ENCODE data around the gene B3GNT7. TPM values are rescaled to one million over a fixed set of nuclear protein-coding genes. Genes with fewer than 3 reads are reported as not detected.

The B3GNT7 gene
- total and polyA plus RNA-seq, 2 experiments from 2014 or later, result 44.2 to 89.4 TPM

DNA sequence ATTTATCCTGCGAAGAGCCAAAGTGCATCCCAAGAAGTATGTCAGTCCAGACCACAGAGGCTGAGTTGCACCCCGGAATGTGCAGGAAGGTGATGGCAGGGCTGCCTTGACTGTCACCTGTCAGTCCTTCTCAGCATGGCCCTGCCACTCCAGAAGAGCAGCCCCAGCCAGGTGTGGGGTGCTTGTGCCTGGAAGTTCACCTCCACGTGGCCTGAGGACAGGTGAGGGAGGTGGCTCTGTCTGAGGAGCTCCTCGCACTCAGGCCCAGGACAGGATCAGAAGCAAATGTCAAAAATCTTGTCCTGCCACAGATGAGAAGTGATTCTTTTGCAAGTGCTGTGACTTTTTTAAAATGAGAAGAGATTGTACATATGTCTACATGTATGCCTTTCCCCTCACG is 31.4 kb upstream of the B3GNT7 start:
- Histone ChIP-seq H3K27me3 (ENCODE audit: insufficient read depth) (no peaks in the 10 kb centered on the region), H3K4me3 (no peak overlapping the region), H3K27ac (ENCODE audit: low read depth) (no peak overlapping the region), H3K4me1 (ENCODE audit: insufficient read depth) (peaks cover 22% of the 10 kb centered on the region), H3K9me2 (ENCODE audit: insufficient read depth) (no peaks in the 10 kb centered on the region), H3F3A (replicated peaks; ENCODE audit: low read depth) (peaks cover 10% of the 10 kb centered on the region), H3K79me2 (replicated peaks; ENCODE audit: insufficient read depth) (no peaks in the 10 kb centered on the region), H4K20me1 (replicated peaks; ENCODE audit: insufficient read depth) (no peaks in the 10 kb centered on the region), H3K4me2 (no peak overlapping the region), H3K36me3 (ENCODE audit: insufficient read depth) (no peaks in the 10 kb centered on the region), H2AFZ (no peak overlapping the region)
- peaks cover 5% of the 10 kb centered on the region for H3K36me3 Mint-ChIP-seq (ENCODE audit: low read depth)
- H3K9me3 Mint-ChIP-seq, result peaks cover 2% of the 10 kb centered on the region; the same call in 1 of the 3 replicates
- peaks cover 41% of the 10 kb centered on the region for H3K4me1 Mint-ChIP-seq
- H3K27me3 Mint-ChIP-seq (ENCODE audit: insufficient read depth, low read depth, poor library complexity), result peaks cover 11% of the 10 kb centered on the region
- no peak for DNase-seq (ENCODE audit: low spot score)
- no peak overlapping the region for H3K27ac Mint-ChIP-seq
- H3K4me3 Mint-ChIP-seq, result no peak overlapping the region
- no peak for ATAC-seq
- TF ChIP-seq ZNF114 (CRISPR knock-in tag; IDR thresholded peaks at IDR 0.05) (no peak), STAT1 (IDR thresholded peaks at IDR 0.05; ENCODE audit: unreplicated experiment) (no peak), EZH2phosphoT487 (IDR thresholded peaks at IDR 0.05; ENCODE audit: unreplicated experiment) (no peak), POLR2AphosphoS5 (IDR thresholded peaks at IDR 0.05; ENCODE audit: low read depth) (no peak), ZNF331 (CRISPR knock-in tag; IDR thresholded peaks at IDR 0.05; ENCODE audit: low read depth) (no peak), EZH2 (IDR thresholded peaks at IDR 0.05; ENCODE audit: low read depth, unreplicated experiment) (no peak), JUNB (IDR thresholded peaks at IDR 0.05; ENCODE audit: unreplicated experiment) (no peak), NANOG (IDR thresholded peaks at IDR 0.05; ENCODE audit: borderline replicate concordance) (no peak), CREB1 (CRISPR knock-in tag; IDR thresholded peaks at IDR 0.05; ENCODE audit: low read depth) (no peak)
- TF ChIP-seq, protein P1, sequence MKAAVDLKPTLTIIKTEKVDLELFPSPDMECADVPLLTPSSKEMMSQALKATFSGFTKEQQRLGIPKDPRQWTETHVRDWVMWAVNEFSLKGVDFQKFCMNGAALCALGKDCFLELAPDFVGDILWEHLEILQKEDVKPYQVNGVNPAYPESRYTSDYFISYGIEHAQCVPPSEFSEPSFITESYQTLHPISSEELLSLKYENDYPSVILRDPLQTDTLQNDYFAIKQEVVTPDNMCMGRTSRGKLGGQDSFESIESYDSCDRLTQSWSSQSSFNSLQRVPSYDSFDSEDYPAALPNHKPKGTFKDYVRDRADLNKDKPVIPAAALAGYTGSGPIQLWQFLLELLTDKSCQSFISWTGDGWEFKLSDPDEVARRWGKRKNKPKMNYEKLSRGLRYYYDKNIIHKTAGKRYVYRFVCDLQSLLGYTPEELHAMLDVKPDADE (IDR thresholded peaks at IDR 0.05), result no peak
- TF ChIP-seq, protein P2, sequence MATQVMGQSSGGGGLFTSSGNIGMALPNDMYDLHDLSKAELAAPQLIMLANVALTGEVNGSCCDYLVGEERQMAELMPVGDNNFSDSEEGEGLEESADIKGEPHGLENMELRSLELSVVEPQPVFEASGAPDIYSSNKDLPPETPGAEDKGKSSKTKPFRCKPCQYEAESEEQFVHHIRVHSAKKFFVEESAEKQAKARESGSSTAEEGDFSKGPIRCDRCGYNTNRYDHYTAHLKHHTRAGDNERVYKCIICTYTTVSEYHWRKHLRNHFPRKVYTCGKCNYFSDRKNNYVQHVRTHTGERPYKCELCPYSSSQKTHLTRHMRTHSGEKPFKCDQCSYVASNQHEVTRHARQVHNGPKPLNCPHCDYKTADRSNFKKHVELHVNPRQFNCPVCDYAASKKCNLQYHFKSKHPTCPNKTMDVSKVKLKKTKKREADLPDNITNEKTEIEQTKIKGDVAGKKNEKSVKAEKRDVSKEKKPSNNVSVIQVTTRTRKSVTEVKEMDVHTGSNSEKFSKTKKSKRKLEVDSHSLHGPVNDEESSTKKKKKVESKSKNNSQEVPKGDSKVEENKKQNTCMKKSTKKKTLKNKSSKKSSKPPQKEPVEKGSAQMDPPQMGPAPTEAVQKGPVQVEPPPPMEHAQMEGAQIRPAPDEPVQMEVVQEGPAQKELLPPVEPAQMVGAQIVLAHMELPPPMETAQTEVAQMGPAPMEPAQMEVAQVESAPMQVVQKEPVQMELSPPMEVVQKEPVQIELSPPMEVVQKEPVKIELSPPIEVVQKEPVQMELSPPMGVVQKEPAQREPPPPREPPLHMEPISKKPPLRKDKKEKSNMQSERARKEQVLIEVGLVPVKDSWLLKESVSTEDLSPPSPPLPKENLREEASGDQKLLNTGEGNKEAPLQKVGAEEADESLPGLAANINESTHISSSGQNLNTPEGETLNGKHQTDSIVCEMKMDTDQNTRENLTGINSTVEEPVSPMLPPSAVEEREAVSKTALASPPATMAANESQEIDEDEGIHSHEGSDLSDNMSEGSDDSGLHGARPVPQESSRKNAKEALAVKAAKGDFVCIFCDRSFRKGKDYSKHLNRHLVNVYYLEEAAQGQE (IDR thresholded peaks at IDR 0.05; ENCODE audit: unreplicated experiment), result no peak
- TF ChIP-seq, protein P3, sequence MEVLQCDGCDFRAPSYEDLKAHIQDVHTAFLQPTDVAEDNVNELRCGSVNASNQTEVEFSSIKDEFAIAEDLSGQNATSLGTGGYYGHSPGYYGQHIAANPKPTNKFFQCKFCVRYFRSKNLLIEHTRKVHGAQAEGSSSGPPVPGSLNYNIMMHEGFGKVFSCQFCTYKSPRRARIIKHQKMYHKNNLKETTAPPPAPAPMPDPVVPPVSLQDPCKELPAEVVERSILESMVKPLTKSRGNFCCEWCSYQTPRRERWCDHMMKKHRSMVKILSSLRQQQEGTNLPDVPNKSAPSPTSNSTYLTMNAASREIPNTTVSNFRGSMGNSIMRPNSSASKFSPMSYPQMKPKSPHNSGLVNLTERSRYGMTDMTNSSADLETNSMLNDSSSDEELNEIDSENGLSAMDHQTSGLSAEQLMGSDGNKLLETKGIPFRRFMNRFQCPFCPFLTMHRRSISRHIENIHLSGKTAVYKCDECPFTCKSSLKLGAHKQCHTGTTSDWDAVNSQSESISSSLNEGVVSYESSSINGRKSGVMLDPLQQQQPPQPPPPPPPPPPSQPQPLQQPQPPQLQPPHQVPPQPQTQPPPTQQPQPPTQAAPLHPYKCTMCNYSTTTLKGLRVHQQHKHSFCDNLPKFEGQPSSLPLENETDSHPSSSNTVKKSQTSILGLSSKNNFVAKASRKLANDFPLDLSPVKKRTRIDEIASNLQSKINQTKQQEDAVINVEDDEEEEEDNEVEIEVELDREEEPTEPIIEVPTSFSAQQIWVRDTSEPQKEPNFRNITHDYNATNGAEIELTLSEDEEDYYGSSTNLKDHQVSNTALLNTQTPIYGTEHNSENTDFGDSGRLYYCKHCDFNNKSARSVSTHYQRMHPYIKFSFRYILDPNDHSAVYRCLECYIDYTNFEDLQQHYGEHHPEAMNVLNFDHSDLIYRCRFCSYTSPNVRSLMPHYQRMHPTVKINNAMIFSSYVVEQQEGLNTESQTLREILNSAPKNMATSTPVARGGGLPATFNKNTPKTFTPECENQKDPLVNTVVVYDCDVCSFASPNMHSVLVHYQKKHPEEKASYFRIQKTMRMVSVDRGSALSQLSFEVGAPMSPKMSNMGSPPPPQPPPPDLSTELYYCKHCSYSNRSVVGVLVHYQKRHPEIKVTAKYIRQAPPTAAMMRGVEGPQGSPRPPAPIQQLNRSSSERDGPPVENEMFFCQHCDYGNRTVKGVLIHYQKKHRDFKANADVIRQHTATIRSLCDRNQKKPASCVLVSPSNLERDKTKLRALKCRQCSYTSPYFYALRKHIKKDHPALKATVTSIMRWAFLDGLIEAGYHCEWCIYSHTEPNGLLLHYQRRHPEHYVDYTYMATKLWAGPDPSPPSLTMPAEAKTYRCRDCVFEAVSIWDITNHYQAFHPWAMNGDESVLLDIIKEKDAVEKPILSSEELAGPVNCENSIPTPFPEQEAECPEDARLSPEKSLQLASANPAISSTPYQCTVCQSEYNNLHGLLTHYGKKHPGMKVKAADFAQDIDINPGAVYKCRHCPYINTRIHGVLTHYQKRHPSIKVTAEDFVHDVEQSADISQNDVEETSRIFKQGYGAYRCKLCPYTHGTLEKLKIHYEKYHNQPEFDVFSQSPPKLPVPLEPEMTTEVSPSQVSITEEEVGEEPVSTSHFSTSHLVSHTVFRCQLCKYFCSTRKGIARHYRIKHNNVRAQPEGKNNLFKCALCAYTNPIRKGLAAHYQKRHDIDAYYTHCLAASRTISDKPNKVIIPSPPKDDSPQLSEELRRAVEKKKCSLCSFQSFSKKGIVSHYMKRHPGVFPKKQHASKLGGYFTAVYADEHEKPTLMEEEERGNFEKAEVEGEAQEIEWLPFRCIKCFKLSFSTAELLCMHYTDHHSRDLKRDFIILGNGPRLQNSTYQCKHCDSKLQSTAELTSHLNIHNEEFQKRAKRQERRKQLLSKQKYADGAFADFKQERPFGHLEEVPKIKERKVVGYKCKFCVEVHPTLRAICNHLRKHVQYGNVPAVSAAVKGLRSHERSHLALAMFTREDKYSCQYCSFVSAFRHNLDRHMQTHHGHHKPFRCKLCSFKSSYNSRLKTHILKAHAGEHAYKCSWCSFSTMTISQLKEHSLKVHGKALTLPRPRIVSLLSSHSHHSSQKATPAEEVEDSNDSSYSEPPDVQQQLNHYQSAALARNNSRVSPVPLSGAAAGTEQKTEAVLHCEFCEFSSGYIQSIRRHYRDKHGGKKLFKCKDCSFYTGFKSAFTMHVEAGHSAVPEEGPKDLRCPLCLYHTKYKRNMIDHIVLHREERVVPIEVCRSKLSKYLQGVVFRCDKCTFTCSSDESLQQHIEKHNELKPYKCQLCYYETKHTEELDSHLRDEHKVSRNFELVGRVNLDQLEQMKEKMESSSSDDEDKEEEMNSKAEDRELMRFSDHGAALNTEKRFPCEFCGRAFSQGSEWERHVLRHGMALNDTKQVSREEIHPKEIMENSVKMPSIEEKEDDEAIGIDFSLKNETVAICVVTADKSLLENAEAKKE (CRISPR knock-in tag; IDR thresholded peaks at IDR 0.05), result no peak
- TF ChIP-seq, protein P4, sequence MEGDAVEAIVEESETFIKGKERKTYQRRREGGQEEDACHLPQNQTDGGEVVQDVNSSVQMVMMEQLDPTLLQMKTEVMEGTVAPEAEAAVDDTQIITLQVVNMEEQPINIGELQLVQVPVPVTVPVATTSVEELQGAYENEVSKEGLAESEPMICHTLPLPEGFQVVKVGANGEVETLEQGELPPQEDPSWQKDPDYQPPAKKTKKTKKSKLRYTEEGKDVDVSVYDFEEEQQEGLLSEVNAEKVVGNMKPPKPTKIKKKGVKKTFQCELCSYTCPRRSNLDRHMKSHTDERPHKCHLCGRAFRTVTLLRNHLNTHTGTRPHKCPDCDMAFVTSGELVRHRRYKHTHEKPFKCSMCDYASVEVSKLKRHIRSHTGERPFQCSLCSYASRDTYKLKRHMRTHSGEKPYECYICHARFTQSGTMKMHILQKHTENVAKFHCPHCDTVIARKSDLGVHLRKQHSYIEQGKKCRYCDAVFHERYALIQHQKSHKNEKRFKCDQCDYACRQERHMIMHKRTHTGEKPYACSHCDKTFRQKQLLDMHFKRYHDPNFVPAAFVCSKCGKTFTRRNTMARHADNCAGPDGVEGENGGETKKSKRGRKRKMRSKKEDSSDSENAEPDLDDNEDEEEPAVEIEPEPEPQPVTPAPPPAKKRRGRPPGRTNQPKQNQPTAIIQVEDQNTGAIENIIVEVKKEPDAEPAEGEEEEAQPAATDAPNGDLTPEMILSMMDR (conservative IDR thresholded peaks at IDR 0.05; ENCODE audit: low read depth in 2 of 2), result no peak
